ENCODE results near the gene RCAN1.

Gene RCAN1

GRCh38 chr21:34642211-34643075, 27.5 kb upstream of the RCAN1 start:
- Histone ChIP-seq H3K4me2 (peak overlapping the region; percentile 74), H4K20me1 (no peaks in the 10 kb centered on the region), H3K4me3 (no peak overlapping the region), H3K9ac (no peak overlapping the region), H3K36me3 (no peaks in the 10 kb centered on the region), H3K27me3 (no peaks in the 10 kb centered on the region), H3K27ac (no peak overlapping the region), H3K4me1 (peaks cover 35% of the 10 kb centered on the region), H3K9me3 (no peaks in the 10 kb centered on the region)
- TF ChIP-seq Cebpa-rat (IDR thresholded peaks at IDR 0.05), result no peak

GRCh38 chr21:34640858-34641257, 25.9 kb upstream of the RCAN1 start:
- no peak overlapping the region for H3K4me3 ChIP-seq
- no peak for TF ChIP-seq Cebpa-rat (IDR thresholded peaks at IDR 0.05)
- H3K9me3 ChIP-seq, result no peaks in the 10 kb centered on the region

GRCh38 chr21:34639882-34640788, 25.2 kb upstream of the RCAN1 start:
- H3K27ac ChIP-seq, result no peak overlapping the region
- no peaks in the 10 kb centered on the region for H3K27me3 ChIP-seq

More at GRCh38 chr21:34640858-34641257, 25.9 kb upstream of the RCAN1 start:
- Histone ChIP-seq H3K27me3 (no peaks in the 10 kb centered on the region), H3K4me1 (peaks cover 35% of the 10 kb centered on the region), H4K20me1 (no peaks in the 10 kb centered on the region), H3K4me2 (peak overlapping the region; percentile 14; the same call in 1 of the 2 replicates), H3K27ac (no peak overlapping the region), H3K36me3 (no peaks in the 10 kb centered on the region), H3K9ac (no peak overlapping the region)

GRCh38 chr21:34639250-34639649, 24.3 kb upstream of the RCAN1 start:
- H3K9me3 ChIP-seq, result no peaks in the 10 kb centered on the region
- H4K20me1 ChIP-seq, result no peaks in the 10 kb centered on the region
- no peaks in the 10 kb centered on the region for H3K27me3 ChIP-seq
- no peak overlapping the region for H3K4me2 ChIP-seq
- no peak overlapping the region for H3K9ac ChIP-seq
- TF ChIP-seq Cebpa-rat (IDR thresholded peaks at IDR 0.05), result no peak
- H3K4me1 ChIP-seq, result peaks cover 35% of the 10 kb centered on the region
- no peak overlapping the region for H3K27ac ChIP-seq
- no peaks in the 10 kb centered on the region for H3K36me3 ChIP-seq
- H3K4me3 ChIP-seq, result no peak overlapping the region

More at GRCh38 chr21:34639882-34640788, 25.2 kb upstream of the RCAN1 start:
- H3K9ac ChIP-seq, result no peak overlapping the region
- H4K20me1 ChIP-seq, result no peaks in the 10 kb centered on the region
- peaks cover 35% of the 10 kb centered on the region for H3K4me1 ChIP-seq
- H3K9me3 ChIP-seq, result no peaks in the 10 kb centered on the region
- H3K4me2 ChIP-seq, result peak overlapping the region; percentile 14
- H3K36me3 ChIP-seq, result no peaks in the 10 kb centered on the region
- no peak overlapping the region for H3K4me3 ChIP-seq
- TF ChIP-seq Cebpa-rat (IDR thresholded peaks at IDR 0.05), result no peak

- H3K4me1 ChIP-seq, result peaks cover 28% of the 10 kb centered on the region
- no peak overlapping the region for H3K4me2 ChIP-seq
- TF ChIP-seq Cebpa-rat (IDR thresholded peaks at IDR 0.05), result no peak
- H3K4me3 ChIP-seq, result no peak overlapping the region
- H3K36me3 ChIP-seq, result no peaks in the 10 kb centered on the region
- H3K27ac ChIP-seq, result no peak overlapping the region
- no peaks in the 10 kb centered on the region for H3K9me3 ChIP-seq
- H3K27me3 ChIP-seq, result no peaks in the 10 kb centered on the region
- no peaks in the 10 kb centered on the region for H4K20me1 ChIP-seq
- no peak overlapping the region for H3K9ac ChIP-seq
Observed at GRCh38 chr21:34636961-34637360, 22.0 kb upstream of the RCAN1 start.

- no peaks in the 10 kb centered on the region for H4K20me1 ChIP-seq
- H3K27me3 ChIP-seq, result no peaks in the 10 kb centered on the region
- no peak for TF ChIP-seq Cebpa-rat (IDR thresholded peaks at IDR 0.05)
- peaks cover 11% of the 10 kb centered on the region for H3K4me1 ChIP-seq
- no peaks in the 10 kb centered on the region for H3K9me3 ChIP-seq
- H3K4me3 ChIP-seq, result no peak overlapping the region
- no peak overlapping the region for H3K4me2 ChIP-seq
- no peak overlapping the region for H3K27ac ChIP-seq
- no peaks in the 10 kb centered on the region for H3K36me3 ChIP-seq
- no peak overlapping the region for H3K9ac ChIP-seq
Observed at GRCh38 chr21:34635307-34635706, 20.4 kb upstream of the RCAN1 start.

GRCh38 chr21:34632498-34632897, 17.6 kb upstream of the RCAN1 start:
- Histone ChIP-seq H3K27ac (no peak overlapping the region), H3K4me3 (no peak overlapping the region), H3K36me3 (no peaks in the 10 kb centered on the region), H3K9me3 (peaks cover 9% of the 10 kb centered on the region; the same call in 1 of the 2 replicates), H3K27me3 (no peaks in the 10 kb centered on the region), H3K4me2 (peak overlapping the region; percentile 24; the same call in 1 of the 2 replicates), H4K20me1 (no peaks in the 10 kb centered on the region), H3K4me1 (peaks cover 8% of the 10 kb centered on the region; the same call in 1 of the 2 replicates), H3K9ac (no peak overlapping the region)
- no peak for TF ChIP-seq Cebpa-rat (IDR thresholded peaks at IDR 0.05)

GRCh38 chr21:34630536-34631143, 15.7 kb upstream of the RCAN1 start:
- no peaks in the 10 kb centered on the region for H3K27me3 ChIP-seq
- H3K4me2 ChIP-seq, result no peak overlapping the region

GRCh38 chr21:34626131-34626530, 11.2 kb upstream of the RCAN1 start:
- no peaks in the 10 kb centered on the region for H3K36me3 ChIP-seq
- peaks cover 11% of the 10 kb centered on the region; the same call in 1 of the 2 replicates for H3K9me3 ChIP-seq
- H3K9ac ChIP-seq, result no peak overlapping the region
- TF ChIP-seq Cebpa-rat (IDR thresholded peaks at IDR 0.05), result no peak
- no peak overlapping the region for H3K4me2 ChIP-seq
- H3K27ac ChIP-seq, result no peak overlapping the region
- H3K4me3 ChIP-seq, result no peak overlapping the region
- peaks cover 10% of the 10 kb centered on the region; the same call in 1 of the 2 replicates for H3K4me1 ChIP-seq
- no peaks in the 10 kb centered on the region for H3K27me3 ChIP-seq
- H4K20me1 ChIP-seq, result no peaks in the 10 kb centered on the region

More at GRCh38 chr21:34630536-34631143, 15.7 kb upstream of the RCAN1 start:
- H3K36me3 ChIP-seq, result no peaks in the 10 kb centered on the region
- no peak overlapping the region for H3K27ac ChIP-seq
- H3K4me3 ChIP-seq, result no peak overlapping the region
- no peak for TF ChIP-seq Cebpa-rat (IDR thresholded peaks at IDR 0.05)
- no peaks in the 10 kb centered on the region for H4K20me1 ChIP-seq
- H3K9me3 ChIP-seq, result peaks cover 9% of the 10 kb centered on the region; the same call in 1 of the 2 replicates
- peaks cover 8% of the 10 kb centered on the region; the same call in 1 of the 2 replicates for H3K4me1 ChIP-seq
- no peak overlapping the region for H3K9ac ChIP-seq

Measured in BLaER1 (cell line).